HepG2 (cell line): ENCODE measurements around the gene TNFRSF6B. TPM values are rescaled to one million over a fixed set of nuclear protein-coding genes. Genes with fewer than 3 reads are reported as not detected.
A peak's percentile ranks its signal among the peaks of the same experiment; 100 is the strongest.

Experiments used
- CBX5 ChIP-seq: sonication (generic); formaldehyde crosslinking; IDR thresholded peaks from 2 replicates; pipeline ENCODE4 v1.4.0; 2020; ENCODE audit warnings: missing genetic modification reagents, borderline replicate concordance
- CENPT ChIP-seq: sonication (generic); formaldehyde crosslinking; IDR thresholded peaks from 2 replicates; pipeline ENCODE4 v1.8.0; 2022; ENCODE audit warnings: low read depth, mild to moderate bottlenecking, moderate library complexity, missing genetic modification reagents
- FOXA3 ChIP-seq: IDR thresholded peaks from 2 replicates; pipeline ENCODE4 v1.6.1; 2016; ENCODE audit warnings: missing genetic modification reagents, missing compliant biosample characterization
- FOXK2 ChIP-seq: fragments of 450-650 bp; IDR thresholded peaks from 2 replicates; pipeline ENCODE4 v1.6.1; 2016
- GPN1 ChIP-seq: sonication (generic); formaldehyde crosslinking; IDR thresholded peaks from 2 replicates; pipeline ENCODE4 v1.5.1; 2020; ENCODE audit warnings: missing genetic modification reagents, borderline replicate concordance
- KDM1A ChIP-seq: IDR thresholded peaks from 2 replicates; pipeline ENCODE4 v1.6.1; 2016; ENCODE audit warnings: missing compliant biosample characterization
- KLF13 ChIP-seq: sonication (generic); formaldehyde crosslinking; IDR thresholded peaks from 2 replicates; pipeline ENCODE4 v1.4.0; 2020; ENCODE audit warnings: mild to moderate bottlenecking, missing genetic modification reagents
- NR3C1 ChIP-seq: sonication (generic); formaldehyde crosslinking; IDR thresholded peaks from 2 replicates; pipeline ENCODE4 v1.4.0; 2020; ENCODE audit warnings: missing genetic modification reagents
- SETDB1 ChIP-seq: sonication (generic); formaldehyde crosslinking; IDR thresholded peaks from 2 replicates; pipeline ENCODE4 v1.5.1; 2020; ENCODE audit warnings: missing genetic modification reagents, mild to moderate bottlenecking, borderline replicate concordance
- SIN3A ChIP-seq: IDR thresholded peaks from 2 replicates; pipeline ENCODE4 v1.6.1; 2011; ENCODE audit warnings: low read depth, mild to moderate bottlenecking, control low read depth, low read length, borderline replicate concordance
- SIX1 ChIP-seq: sonication (generic); formaldehyde crosslinking; IDR thresholded peaks from 2 replicates; pipeline ENCODE4 v1.4.0; 2020; ENCODE audit warnings: missing genetic modification reagents, borderline replicate concordance
- ZBTB3 ChIP-seq: sonication (generic); formaldehyde crosslinking; IDR thresholded peaks from 2 replicates; pipeline ENCODE4 v1.4.0; 2020; ENCODE audit warnings: low read depth, mild to moderate bottlenecking, moderate library complexity, missing genetic modification reagents, borderline replicate concordance
- ZNF180 ChIP-seq: sonication (generic); formaldehyde crosslinking; IDR thresholded peaks from 2 replicates; pipeline ENCODE4 v1.4.0; 2020; ENCODE audit warnings: low read depth, missing genetic modification reagents, borderline replicate concordance
- ZNF205 ChIP-seq: IDR thresholded peaks from 2 replicates; pipeline ENCODE4 v1.6.1; 2018; ENCODE audit warnings: missing biosample characterization, missing genetic modification reagents
- ZNF296 ChIP-seq: sonication (generic); formaldehyde crosslinking; conservative IDR thresholded peaks from 2 replicates; pipeline ENCODE4 v1.5.0; 2020; ENCODE audit warnings: mild to moderate bottlenecking, missing genetic modification reagents
- ZNF33B ChIP-seq: sonication (generic); formaldehyde crosslinking; IDR thresholded peaks from 2 replicates; pipeline ENCODE4 v1.5.1; 2020; ENCODE audit warnings: mild to moderate bottlenecking, missing genetic modification reagents
- ZNF501 ChIP-seq: sonication (generic); formaldehyde crosslinking; IDR thresholded peaks from 2 replicates; pipeline ENCODE4 v1.5.1; 2020; ENCODE audit warnings: mild to moderate bottlenecking, moderate library complexity, missing genetic modification reagents
- ZNF720 ChIP-seq: sonication (generic); formaldehyde crosslinking; IDR thresholded peaks from 2 replicates; pipeline ENCODE4 v1.4.0; 2020; ENCODE audit warnings: missing genetic modification reagents
- ZNF788 ChIP-seq: sonication (generic); formaldehyde crosslinking; IDR thresholded peaks from 2 replicates; pipeline ENCODE4 v1.5.0; 2020; ENCODE audit warnings: mild to moderate bottlenecking, missing genetic modification reagents, borderline replicate concordance
- ZNF883 ChIP-seq: sonication (generic); formaldehyde crosslinking; IDR thresholded peaks from 2 replicates; pipeline ENCODE4 v1.5.1; 2020; ENCODE audit warnings: mild to moderate bottlenecking, missing genetic modification reagents; ENCODE audit errors: not compliant biosample characterization
- polyA plus RNA-seq, 8 experiments: library from polyadenylated mRNA; depleted of rRNA in 3 of 8; stranded (reverse) in 7 of 8; unstranded in 1 of 8; fragments of >200 nt; fragmentation: Illumina TruSeq in 4 of 8; extraction: Trizol in 4 of 8; gene quantifications; 2 replicates each; pipeline versions ENCODE4 v1.2.1 to v1.2.3, GENCODE V29; 2011 to 2016; ENCODE audit warnings: low read depth in 4 of 8, missing spikeins in 1 of 8, mixed read lengths in 1 of 8; ENCODE audit not compliant: insufficient read depth in 1 of 8
- total RNA-seq, 5 experiments: library from RNA; depleted of rRNA; stranded (reverse); fragments of >200 nt; fragmentation: Illumina TruSeq; extraction: Trizol; gene quantifications; 2 replicates each; pipeline ENCODE4 v1.2.3, GENCODE V29; 2016; ENCODE audit warnings: low read depth in 1 of 5
- TF ChIP-seq, protein P1 (sequence below): sonication (generic); formaldehyde crosslinking; IDR thresholded peaks from 2 replicates; pipeline ENCODE4 v1.8.0; 2022; ENCODE audit warnings: missing genetic modification reagents, mild to moderate bottlenecking, moderate library complexity, borderline replicate concordance
- TF ChIP-seq, protein P2 (sequence below): sonication (generic); formaldehyde crosslinking; IDR thresholded peaks from 2 replicates; pipeline ENCODE4 v1.4.0; 2020; ENCODE audit warnings: missing genetic modification reagents
- TF ChIP-seq, protein P3 (sequence below): sonication (generic); formaldehyde crosslinking; IDR thresholded peaks from 2 replicates; pipeline ENCODE4 v1.9.0; 2022; ENCODE audit warnings: low read depth, missing genetic modification reagents

TNFRSF6B gene
- total and polyA plus RNA-seq, 2 of the 13 experiments (the other 11 are each of a cell fraction or from before 2014, with no cell fraction given): 0.24 TPM; not detected in 1

DNA sequence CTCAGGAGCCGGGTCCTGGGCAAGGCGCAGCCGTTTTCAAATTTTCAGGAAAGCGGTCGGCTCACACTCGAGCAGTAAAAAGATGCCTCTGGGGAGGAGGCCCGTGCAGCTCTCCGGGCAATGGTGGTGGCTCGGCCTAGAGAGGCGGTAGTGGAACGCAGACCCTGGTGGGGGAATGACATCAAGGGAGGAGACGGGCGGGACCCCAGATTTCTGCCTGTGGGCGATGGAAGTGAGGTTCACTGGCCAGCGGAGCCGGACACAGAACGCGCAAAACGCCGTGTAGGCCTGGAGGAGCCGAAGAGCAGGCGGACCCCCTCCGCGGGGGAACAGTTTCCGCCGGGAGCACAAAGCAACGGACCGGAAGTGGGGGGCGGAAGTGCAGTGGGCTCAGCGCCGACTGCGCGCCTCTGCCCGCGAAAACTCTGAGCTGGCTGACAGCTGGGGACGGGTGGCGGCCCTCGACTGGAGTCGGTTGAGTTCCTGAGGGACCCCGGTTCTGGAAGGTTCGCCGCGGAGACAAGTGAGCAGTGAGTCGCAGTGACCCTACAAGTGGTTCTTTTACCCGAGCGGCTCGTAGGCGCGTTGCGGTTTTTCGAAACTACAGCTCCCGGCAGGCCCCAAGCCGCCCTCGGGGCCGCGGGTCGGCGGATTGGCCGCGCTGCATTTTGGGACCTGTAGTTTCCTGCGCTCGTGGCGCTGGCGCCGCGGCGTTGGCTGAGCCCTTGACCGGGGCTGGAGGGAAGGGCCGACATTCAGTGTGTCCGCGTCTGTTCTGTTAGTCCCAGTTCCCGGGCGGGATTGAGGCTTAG lies 38.3 kb upstream of the TNFRSF6B start, which contains the start of gene RTEL1 (continued):
- TF ChIP-seq FOXA3 (CRISPR knock-in tag) (peak; percentile 80), CENPT (peak; percentile 95), SETDB1 (CRISPR knock-in tag) (no peak; the same call in 1 of the 2 replicates), KLF13 (CRISPR knock-in tag) (peak; percentile 91; the same call in 1 of the 2 replicates), NR3C1 (no peak), KDM1A (no peak), ZNF501 (CRISPR knock-in tag) (peak; percentile 99), ZNF788 (peak; percentile 97), ZNF180 (peak; percentile 96), ZNF205 (CRISPR knock-in tag) (peak; percentile 97), ZBTB3 (CRISPR knock-in tag) (peak; percentile 79), SIN3A (peak; percentile 82; the same call in 1 of the 2 replicates), ZNF883 (CRISPR knock-in tag) (peak; percentile 13), CBX5 (CRISPR knock-in tag) (peak; percentile 96), SIX1 (peak; percentile 75; the same call in 1 of the 2 replicates), ZNF33B (CRISPR knock-in tag) (no peak), ZNF296 (CRISPR knock-in tag) (peak; percentile 96), FOXK2 (no peak), ZNF720 (CRISPR knock-in tag) (peak; percentile 88), GPN1 (CRISPR knock-in tag) (peak; percentile 95; the same call in 1 of the 2 replicates)
- TF ChIP-seq, protein P1, sequence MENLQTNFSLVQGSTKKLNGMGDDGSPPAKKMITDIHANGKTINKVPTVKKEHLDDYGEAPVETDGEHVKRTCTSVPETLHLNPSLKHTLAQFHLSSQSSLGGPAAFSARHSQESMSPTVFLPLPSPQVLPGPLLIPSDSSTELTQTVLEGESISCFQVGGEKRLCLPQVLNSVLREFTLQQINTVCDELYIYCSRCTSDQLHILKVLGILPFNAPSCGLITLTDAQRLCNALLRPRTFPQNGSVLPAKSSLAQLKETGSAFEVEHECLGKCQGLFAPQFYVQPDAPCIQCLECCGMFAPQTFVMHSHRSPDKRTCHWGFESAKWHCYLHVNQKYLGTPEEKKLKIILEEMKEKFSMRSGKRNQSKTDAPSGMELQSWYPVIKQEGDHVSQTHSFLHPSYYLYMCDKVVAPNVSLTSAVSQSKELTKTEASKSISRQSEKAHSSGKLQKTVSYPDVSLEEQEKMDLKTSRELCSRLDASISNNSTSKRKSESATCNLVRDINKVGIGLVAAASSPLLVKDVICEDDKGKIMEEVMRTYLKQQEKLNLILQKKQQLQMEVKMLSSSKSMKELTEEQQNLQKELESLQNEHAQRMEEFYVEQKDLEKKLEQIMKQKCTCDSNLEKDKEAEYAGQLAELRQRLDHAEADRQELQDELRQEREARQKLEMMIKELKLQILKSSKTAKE (CRISPR knock-in tag): no peak
- TF ChIP-seq, protein P2, sequence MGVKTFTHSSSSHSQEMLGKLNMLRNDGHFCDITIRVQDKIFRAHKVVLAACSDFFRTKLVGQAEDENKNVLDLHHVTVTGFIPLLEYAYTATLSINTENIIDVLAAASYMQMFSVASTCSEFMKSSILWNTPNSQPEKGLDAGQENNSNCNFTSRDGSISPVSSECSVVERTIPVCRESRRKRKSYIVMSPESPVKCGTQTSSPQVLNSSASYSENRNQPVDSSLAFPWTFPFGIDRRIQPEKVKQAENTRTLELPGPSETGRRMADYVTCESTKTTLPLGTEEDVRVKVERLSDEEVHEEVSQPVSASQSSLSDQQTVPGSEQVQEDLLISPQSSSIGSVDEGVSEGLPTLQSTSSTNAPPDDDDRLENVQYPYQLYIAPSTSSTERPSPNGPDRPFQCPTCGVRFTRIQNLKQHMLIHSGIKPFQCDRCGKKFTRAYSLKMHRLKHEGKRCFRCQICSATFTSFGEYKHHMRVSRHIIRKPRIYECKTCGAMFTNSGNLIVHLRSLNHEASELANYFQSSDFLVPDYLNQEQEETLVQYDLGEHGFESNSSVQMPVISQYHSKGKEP (CRISPR knock-in tag): peak; percentile 66; the same call in 1 of the 2 replicates
- TF ChIP-seq, protein P3, sequence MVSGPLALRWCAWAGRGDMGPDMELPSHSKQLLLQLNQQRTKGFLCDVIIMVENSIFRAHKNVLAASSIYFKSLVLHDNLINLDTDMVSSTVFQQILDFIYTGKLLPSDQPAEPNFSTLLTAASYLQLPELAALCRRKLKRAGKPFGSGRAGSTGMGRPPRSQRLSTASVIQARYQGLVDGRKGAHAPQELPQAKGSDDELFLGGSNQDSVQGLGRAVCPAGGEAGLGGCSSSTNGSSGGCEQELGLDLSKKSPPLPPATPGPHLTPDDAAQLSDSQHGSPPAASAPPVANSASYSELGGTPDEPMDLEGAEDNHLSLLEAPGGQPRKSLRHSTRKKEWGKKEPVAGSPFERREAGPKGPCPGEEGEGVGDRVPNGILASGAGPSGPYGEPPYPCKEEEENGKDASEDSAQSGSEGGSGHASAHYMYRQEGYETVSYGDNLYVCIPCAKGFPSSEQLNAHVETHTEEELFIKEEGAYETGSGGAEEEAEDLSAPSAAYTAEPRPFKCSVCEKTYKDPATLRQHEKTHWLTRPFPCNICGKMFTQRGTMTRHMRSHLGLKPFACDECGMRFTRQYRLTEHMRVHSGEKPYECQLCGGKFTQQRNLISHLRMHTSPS (CRISPR knock-in tag): peak; percentile 74; the same call in 1 of the 2 replicates
